ENCODE results near the gene SIRT7.

GRCh38 chr17:81888105-81888987 lies 29.6 kb downstream of the SIRT7 start:
- TF ChIP-seq CTCF (IDR thresholded peaks at IDR 0.05) = no peak
- TF ChIP-seq POLR2A (IDR thresholded peaks at IDR 0.05) = no peak
